NCI-H146 treated with DMSO at 0.1 percent for 48 hours (cell line): Measurements from ENCODE around the gene MAP2K5.
"Not testable (repeated sequence)": the region's sequence is repeated elsewhere in the genome, so short reads cannot be mapped to it uniquely, and the experiment has no call there.

Source experiments
- DNase-seq: peaks from one replicate; lab custom pipeline; 2025; ENCODE audit not compliant: unreplicated experiment; lab: John Stamatoyannopoulos, UW

MAP2K5 gene

DNA sequence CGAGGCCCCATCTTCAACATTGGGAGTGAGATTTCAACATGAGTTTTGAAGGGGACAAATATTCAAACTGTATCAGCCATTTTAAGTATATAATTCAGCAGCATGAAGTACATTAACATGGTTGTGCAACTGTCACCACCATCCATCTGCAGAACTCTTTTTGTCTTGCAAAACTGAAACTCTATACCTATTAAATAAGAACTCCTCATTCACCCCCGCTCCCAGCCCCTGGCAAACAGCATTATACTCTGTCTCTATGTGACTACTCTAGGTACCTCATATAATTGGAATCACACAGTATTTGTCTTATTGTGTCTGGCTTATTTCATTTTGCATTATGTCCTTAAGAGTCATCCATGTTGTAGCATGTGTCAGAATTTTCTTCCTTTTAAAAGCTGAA lies 110.1 kb downstream of the MAP2K5 start:
- DNase-seq = no peak

GRCh38 chr15:67660446-67660845 lies 117.9 kb downstream of the MAP2K5 start:
- DNase-seq = no peak

DNA sequence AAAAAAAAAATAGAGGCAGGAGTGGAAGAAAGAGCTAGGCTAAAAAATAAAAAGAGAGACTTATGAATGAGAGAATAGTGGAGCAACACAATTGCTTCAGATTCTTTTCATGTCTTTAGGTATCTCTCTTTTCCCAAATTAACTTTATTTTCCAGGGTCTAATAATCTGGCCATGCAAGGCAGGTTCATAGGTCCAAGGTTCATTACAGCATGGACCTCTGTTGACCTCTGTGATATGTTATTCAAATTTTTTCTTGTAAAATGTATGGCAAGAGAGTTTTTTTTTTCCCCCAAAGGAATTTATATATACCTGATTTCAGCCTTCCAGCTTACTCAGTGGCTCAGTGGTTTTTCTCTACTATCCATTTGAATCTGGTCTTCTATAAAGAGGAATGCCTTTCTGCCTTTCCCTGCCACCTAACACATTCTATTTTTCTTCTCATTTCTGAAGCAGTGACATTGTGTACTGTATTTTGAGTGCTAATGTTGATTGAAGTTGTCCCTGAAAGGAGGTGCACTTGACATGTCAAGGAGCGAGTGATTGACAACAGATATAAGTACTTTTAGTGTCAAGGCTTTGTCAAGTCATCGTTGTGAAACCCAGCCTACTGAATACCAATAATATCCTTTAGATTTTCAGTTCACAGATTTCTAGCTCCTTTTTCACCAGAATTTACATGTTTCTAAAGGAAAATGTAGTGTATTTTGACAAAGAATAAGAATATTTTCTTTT lies 118.5 kb downstream of the MAP2K5 start:
- no peak for DNase-seq

GRCh38 chr15:67670647-67671305 lies 128.3 kb downstream of the MAP2K5 start:
- no peak for DNase-seq

DNA sequence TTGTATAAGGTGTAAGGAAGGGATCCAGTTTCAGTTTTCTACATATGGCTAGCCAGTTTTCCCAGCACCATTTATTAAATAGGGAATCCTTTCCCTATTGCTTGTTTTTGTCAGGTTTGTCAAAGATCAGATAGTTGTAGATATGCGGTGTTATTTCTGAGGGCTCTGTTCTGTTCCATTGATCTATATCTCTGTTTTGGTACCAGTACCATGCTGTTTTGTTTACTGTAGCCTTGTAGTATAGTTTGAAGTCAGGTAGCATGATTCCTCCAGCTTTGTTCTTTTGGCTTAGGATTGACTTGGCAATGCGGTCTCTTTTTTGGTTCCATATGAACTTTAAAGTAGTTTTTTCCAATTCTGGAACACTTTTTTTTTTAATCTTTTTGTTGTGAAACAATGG lies 130.3 kb downstream of the MAP2K5 start:
- not testable (repeated sequence) for DNase-seq

- no peak for DNase-seq
These were observed 132.5 kb downstream of the MAP2K5 start for GRCh38 chr15:67674983-67675382.

GRCh38 chr15:67678089-67678488 lies 135.6 kb downstream of the MAP2K5 start:
- DNase-seq = no peak

DNA sequence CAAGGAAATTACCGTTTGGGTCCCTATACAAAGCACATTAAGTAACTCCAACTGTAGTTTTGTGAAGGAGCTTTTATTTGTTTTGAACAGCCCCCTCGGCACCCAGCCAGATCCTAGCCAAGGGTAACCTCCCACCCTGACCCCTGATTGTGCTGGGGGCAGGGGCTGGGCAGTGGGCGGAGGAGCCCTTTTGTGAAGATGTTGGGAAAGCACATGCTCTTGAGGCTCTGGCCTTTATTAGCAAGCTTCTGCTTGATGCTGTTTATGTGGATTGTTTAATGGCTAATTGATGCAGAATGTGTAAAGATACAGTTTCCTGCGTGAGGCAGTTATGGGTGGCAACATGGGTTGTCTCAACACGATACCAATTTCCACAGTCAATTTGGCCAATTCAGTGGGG lies 136.5 kb downstream of the MAP2K5 start:
- no peak for DNase-seq

- no peak for DNase-seq
These were observed 138.1 kb downstream of the MAP2K5 start for GRCh38 chr15:67680641-67681040.

DNA sequence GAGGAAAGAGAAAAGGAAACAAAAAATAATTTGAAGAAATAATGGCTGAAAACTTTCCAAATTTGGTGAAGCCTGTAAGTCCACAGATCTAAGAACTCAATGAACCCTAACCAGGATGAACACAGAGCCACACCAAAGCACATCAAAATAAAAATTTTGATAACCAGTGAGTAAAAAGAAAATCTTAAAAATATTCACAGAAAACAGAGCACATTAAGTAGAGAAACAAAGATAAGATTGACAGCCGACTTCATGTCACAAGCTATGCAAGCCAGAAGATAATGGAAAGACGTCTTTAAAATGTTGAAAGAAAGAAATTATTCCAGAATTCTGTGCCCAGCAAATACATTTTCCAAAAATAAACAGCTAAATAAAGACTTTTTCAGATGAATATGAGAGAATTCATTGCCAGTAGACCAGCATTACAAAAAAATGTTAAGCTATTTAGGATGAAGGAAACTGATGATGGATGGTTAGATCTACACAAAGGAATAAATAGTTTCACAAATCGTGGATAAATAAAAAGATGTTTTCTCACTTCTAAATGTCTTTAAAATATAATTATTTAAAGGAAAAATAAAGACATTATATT lies 142.6 kb downstream of the MAP2K5 start:
- no peak for DNase-seq

GRCh38 chr15:67685716-67686115 lies 143.2 kb downstream of the MAP2K5 start:
- DNase-seq = no peak

DNA sequence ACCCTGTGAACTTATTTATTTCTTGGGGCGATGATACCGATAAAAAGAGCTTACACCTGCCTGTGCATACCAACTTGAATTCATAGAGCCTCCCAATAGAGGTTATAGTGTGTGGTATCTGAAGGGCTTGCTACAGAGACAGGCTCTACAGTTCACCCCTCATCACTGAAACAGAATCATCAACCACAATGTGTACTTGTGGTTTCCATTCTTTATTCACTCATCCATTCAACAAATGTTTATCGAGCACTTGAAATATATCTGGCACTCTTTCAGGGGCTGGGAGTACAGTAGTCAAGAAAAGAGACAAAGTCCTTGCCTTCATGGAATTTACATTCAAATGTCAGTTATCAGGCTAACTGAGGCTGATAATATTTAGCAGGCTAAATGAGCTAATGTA lies 148.4 kb downstream of the MAP2K5 start:
- DNase-seq = no peak

- DNase-seq = no peak
These were observed 148.9 kb downstream of the MAP2K5 start for GRCh38 chr15:67691450-67691849.

GRCh38 chr15:67692573-67692972 lies 150.1 kb downstream of the MAP2K5 start:
- no peak for DNase-seq

GRCh38 chr15:67696087-67696486 lies 153.6 kb downstream of the MAP2K5 start:
- DNase-seq = no peak

- DNase-seq = no peak
These were observed 157.5 kb downstream of the MAP2K5 start for GRCh38 chr15:67700023-67700422.

GRCh38 chr15:67701669-67702068 lies 159.2 kb downstream of the MAP2K5 start:
- no peak for DNase-seq

- no peak for DNase-seq
These were observed 165.2 kb downstream of the MAP2K5 start for GRCh38 chr15:67707520-67708283.

DNA sequence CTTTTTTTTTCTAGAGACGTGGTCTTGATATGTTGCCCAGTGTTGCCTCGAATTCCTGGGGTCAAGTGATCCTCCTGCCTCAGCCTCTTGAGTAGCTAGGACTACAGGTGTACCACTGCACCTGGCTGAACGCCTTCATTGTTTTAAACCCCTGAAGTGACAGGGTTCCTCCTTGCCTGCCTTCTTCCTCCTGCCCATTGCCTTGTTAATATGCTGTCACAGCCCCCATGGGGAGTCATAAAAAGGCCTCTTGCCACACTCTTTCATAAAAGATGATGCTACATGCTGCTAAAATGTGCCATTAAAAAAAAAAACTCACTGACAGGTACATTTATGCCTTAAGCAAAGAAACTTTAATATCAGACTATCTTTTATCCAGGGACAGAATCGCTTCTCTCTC lies 166.0 kb downstream of the MAP2K5 start:
- DNase-seq = no peak

GRCh38 chr15:67715170-67715569 lies 172.7 kb downstream of the MAP2K5 start:
- peak; percentile 10 for DNase-seq

DNA sequence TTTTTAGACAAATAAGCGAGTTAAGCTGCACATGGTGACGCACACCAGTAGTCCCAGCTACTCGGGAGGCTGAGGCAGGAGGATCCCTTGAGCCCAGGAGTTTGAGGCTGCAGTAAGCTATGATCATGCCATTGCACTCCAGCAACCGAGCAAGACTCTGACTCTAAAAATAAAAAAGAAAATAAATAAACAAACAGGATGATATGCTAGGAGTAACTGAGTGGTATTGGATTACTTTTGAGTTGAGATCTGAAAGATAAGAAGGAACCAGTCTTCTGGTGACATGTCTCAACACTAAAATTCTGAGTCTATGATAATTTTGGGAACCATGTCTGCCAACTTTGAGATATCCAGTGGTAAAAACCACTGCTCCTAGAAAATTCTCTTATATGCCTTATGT lies 173.7 kb downstream of the MAP2K5 start:
- no peak for DNase-seq

- no peak for DNase-seq
These were observed 175.3 kb downstream of the MAP2K5 start for GRCh38 chr15:67717776-67718175.
